Muscle of leg (tissue), 11 donors: ENCODE results near the gene CAB39. TPM values are rescaled to one million over a fixed set of nuclear protein-coding genes. Genes with fewer than 3 reads are reported as not detected.

Experiments used
- DNase-seq: peaks from one replicate; pipeline ENCODE4 v3.0.0; 2013
- H3K27ac ChIP-seq: one replicate; pipeline ENCODE4 v1.5.1; 2013; ENCODE audit warnings: mild to moderate bottlenecking, low read length, control low read depth
- H3K27me3 ChIP-seq: one replicate; pipeline ENCODE4 v1.6.1; 2013; ENCODE audit warnings: low read length; ENCODE audit not compliant: control insufficient read depth, insufficient read depth
- H3K36me3 ChIP-seq: one replicate; pipeline ENCODE4 v1.6.1; 2013; ENCODE audit warnings: low read length; ENCODE audit not compliant: control insufficient read depth, insufficient read depth
- H3K4me1 ChIP-seq: one replicate; pipeline ENCODE4 v1.6.1; 2013; ENCODE audit warnings: low read length; ENCODE audit not compliant: control insufficient read depth, insufficient read depth
- H3K4me3 ChIP-seq: one replicate; pipeline ENCODE4 v1.5.1; 2013; ENCODE audit warnings: low read length, control low read depth
- H3K9me3 ChIP-seq: replicated peaks from 2 replicates; pipeline ENCODE4 v1.6.1; 2013; ENCODE audit warnings: low read depth, low read length; ENCODE audit not compliant: control insufficient read depth
- WGBS: methylation state at CpG from one replicate; pipeline ENCODE4 v1.1.5; 2013; ENCODE audit warnings: missing lambda C conversion rate; ENCODE audit not compliant: insufficient coverage; 5-methylcytosine and 5-hydroxymethylcytosine counted together
- polyA plus RNA-seq, 8 donors: library from polyadenylated mRNA; unstranded; fragments of 120-200 nt; gene quantifications; one replicate each; pipeline versions ENCODE4 v1.2.1 to v1.2.3, GENCODE V29; 2013; ENCODE audit warnings: inconsistent platforms in 1 of 8, low replicate concordance in 1 of 8; ENCODE audit not compliant: insufficient read length in 8 of 8, insufficient read depth in 1 of 8
- total RNA-seq: library from RNA; stranded (reverse); fragments of 120-200 nt; gene quantifications from one replicate; pipeline ENCODE4 v1.2.4, GENCODE V29; 2013

The CAB39 gene
- total and polyA plus RNA-seq, 9 donors, result 48.3 to 61.8 (median 57.9) TPM

GRCh38 chr2:230809015-230809414, 96.4 kb downstream of the CAB39 start:
- Histone ChIP-seq H3K9me3 (no peaks in the 10 kb centered on the region), H3K27ac (no peak overlapping the region), H3K4me1 (no peaks in the 10 kb centered on the region), H3K27me3 (no peaks in the 10 kb centered on the region), H3K36me3 (peaks cover 45% of the 10 kb centered on the region), H3K4me3 (no peak overlapping the region)
- 75% methylated on average over 6 of the region's 10 CpGs for WGBS
- DNase-seq, result no peak

- H3K27me3 ChIP-seq, result no peaks in the 10 kb centered on the region
- no peak overlapping the region for H3K27ac ChIP-seq
- no CpG with 5 or more reads among the region's 8 CpGs for WGBS
- H3K4me3 ChIP-seq, result no peak overlapping the region
- H3K36me3 ChIP-seq, result peaks cover 51% of the 10 kb centered on the region
- DNase-seq, result no peak
- no peaks in the 10 kb centered on the region for H3K9me3 ChIP-seq
- no peaks in the 10 kb centered on the region for H3K4me1 ChIP-seq
These were observed 97.1 kb downstream of the CAB39 start for GRCh38 chr2:230809677-230810251.

DNA sequence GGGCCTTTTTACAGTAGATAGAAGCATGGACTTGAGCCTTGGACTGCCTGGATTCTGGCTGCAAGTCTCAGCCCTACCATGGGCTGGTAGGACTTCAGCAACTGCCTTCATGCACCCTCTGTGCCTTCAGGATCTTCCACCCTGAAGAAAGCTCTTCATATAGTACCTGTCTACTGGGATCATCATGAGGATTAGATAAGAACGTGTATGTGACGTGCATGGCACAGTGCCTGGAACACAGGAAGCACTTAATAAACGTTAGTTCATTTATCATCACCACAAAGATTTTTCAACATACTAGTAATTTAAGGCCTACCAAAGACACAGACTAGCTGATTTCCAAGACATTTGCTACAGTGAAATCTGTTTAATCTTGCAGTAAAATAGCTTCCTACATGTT, 98.9 kb downstream of the CAB39 start:
- no CpG with 5 or more reads among the region's 3 CpGs for WGBS
- H3K4me3 ChIP-seq, result no peak overlapping the region
- no peaks in the 10 kb centered on the region for H3K9me3 ChIP-seq
- H3K27me3 ChIP-seq, result no peaks in the 10 kb centered on the region
- no peaks in the 10 kb centered on the region for H3K4me1 ChIP-seq
- H3K27ac ChIP-seq, result no peak overlapping the region
- DNase-seq, result no peak
- H3K36me3 ChIP-seq, result peaks cover 63% of the 10 kb centered on the region

- no peak for DNase-seq
- H3K36me3 ChIP-seq, result peaks cover 62% of the 10 kb centered on the region
- H3K9me3 ChIP-seq, result no peaks in the 10 kb centered on the region
- H3K4me3 ChIP-seq, result no peak overlapping the region
- H3K4me1 ChIP-seq, result no peaks in the 10 kb centered on the region
- WGBS, result 56% methylated on average over 2 of the region's 6 CpGs
- H3K27me3 ChIP-seq, result no peaks in the 10 kb centered on the region
- no peak overlapping the region for H3K27ac ChIP-seq
These were observed 99.4 kb downstream of the CAB39 start for GRCh38 chr2:230812033-230812432.

GRCh38 chr2:230814616-230815015, 102.0 kb downstream of the CAB39 start:
- no peak for DNase-seq
- no peaks in the 10 kb centered on the region for H3K4me1 ChIP-seq
- no CpG with 5 or more reads among the region's 2 CpGs for WGBS
- H3K9me3 ChIP-seq, result no peaks in the 10 kb centered on the region
- H3K27me3 ChIP-seq, result no peaks in the 10 kb centered on the region
- no peak overlapping the region for H3K4me3 ChIP-seq
- H3K36me3 ChIP-seq, result peaks cover 60% of the 10 kb centered on the region
- no peak overlapping the region for H3K27ac ChIP-seq

DNA sequence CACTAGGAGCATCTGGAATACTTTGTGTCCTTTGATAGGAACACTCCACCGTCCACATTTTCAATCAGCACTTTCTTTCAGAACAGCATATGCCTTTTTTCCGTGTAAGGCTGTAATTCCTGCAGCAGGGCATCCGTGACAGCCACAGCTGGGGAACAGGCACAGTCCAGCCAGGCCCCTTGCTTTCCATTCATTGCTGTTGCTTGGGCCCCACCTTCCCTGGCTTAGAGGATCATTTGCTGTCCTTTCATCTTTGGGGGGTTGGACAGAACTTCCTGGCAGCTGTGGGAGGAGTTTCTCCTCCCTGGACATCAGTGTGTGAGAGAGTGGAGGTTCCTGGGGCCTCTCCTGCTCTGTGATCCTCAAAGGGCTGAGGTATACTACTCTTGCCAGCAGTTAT, 102.4 kb downstream of the CAB39 start:
- DNase-seq, result no peak
- Histone ChIP-seq H3K27me3 (no peaks in the 10 kb centered on the region), H3K4me1 (no peaks in the 10 kb centered on the region), H3K36me3 (peaks cover 60% of the 10 kb centered on the region), H3K9me3 (no peaks in the 10 kb centered on the region), H3K4me3 (no peak overlapping the region), H3K27ac (no peak overlapping the region)
- 32% methylated on average over 3 of the region's 3 CpGs for WGBS

DNA sequence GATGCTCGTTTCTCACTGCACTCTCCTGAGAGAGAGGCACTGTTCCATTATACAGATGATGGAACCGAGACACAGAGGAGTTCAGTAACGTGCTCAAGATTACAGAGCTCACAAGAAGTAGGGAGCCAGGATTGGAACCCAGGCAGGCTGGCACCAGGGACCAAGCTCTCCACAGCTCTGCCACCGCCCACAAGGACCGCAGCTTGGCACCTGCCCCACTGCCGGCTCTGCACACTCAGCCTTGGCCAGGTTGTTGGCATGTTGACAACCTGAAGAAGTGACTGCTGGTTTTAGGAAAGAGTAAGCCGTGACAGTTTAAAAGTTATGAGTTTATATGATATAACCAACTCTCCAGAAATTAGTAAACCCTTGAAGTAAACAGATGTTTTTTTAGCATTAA, 104.1 kb downstream of the CAB39 start:
- H3K4me3 ChIP-seq, result no peak overlapping the region
- no peaks in the 10 kb centered on the region for H3K4me1 ChIP-seq
- 88% methylated on average over 3 of the region's 7 CpGs for WGBS
- no peaks in the 10 kb centered on the region for H3K27me3 ChIP-seq
- DNase-seq, result no peak
- no peaks in the 10 kb centered on the region for H3K9me3 ChIP-seq
- peaks cover 57% of the 10 kb centered on the region for H3K36me3 ChIP-seq
- no peak overlapping the region for H3K27ac ChIP-seq

DNA sequence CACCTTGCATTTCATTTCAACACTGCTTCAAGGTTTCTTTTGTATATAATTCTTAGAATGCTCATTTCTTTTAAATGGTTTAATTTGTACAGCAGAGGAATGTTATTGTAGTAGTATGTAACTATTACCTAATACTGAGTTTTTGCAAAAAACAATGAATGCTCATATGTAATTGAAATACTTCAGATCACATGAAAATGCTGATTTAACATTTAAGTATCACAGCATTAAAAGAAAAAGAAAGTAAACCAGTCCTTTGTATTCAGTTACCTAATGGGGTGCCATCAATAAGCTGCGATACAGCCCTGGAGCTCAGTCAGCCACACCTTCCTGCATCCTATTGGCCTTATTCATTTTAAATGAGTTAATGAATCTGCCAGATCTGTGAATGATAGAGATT, 106.8 kb downstream of the CAB39 start:
- peaks cover 11% of the 10 kb centered on the region for H3K4me1 ChIP-seq
- no peaks in the 10 kb centered on the region for H3K27me3 ChIP-seq
- DNase-seq, result no peak
- no CpG with 5 or more reads among the region's 1 CpG for WGBS
- no peaks in the 10 kb centered on the region for H3K9me3 ChIP-seq
- no peak overlapping the region for H3K4me3 ChIP-seq
- H3K27ac ChIP-seq, result no peak overlapping the region
- H3K36me3 ChIP-seq, result peaks cover 41% of the 10 kb centered on the region

DNA sequence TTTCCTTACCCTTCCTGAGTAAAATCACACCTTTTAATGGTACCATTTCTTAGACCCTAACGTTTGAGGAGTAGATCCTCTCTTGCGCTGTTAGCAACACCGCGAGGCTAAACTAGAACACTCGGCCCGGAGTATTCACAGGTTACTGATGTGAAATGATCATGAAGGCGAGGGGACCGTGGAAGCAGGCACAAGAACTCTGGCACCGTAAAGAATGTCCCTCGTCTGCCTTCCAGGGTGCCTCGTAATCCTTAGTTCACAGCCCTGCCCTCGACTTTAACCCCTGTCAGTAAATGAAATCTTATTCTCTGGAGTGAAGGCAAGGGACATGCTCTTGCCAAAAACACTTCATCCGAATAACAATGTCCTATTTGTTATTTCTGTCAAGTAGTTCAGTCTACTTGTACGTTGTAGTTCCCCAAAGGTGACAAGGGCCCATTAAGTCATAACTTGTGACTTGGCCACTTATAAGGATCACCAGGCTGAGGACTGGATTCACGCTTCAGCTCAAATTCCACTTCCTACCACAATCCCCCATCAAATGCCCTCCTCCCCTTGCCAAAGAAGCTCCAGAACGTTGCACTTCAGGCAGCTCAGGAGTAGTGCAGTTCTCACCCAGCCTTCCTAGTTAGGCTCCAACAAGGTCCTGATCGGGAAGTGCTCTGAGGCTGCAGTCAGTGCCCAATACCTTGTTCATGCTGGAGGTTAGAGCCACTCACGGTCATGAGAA, 108.8 kb downstream of the CAB39 start:
- H3K27ac ChIP-seq, result no peak overlapping the region
- WGBS, result 71% methylated on average over 13 of the region's 18 CpGs
- peaks cover 6% of the 10 kb centered on the region for H3K27me3 ChIP-seq
- H3K36me3 ChIP-seq, result peaks cover 26% of the 10 kb centered on the region
- no peaks in the 10 kb centered on the region for H3K9me3 ChIP-seq
- H3K4me1 ChIP-seq, result peaks cover 11% of the 10 kb centered on the region
- no peak overlapping the region for H3K4me3 ChIP-seq
- DNase-seq, result no peak

DNA sequence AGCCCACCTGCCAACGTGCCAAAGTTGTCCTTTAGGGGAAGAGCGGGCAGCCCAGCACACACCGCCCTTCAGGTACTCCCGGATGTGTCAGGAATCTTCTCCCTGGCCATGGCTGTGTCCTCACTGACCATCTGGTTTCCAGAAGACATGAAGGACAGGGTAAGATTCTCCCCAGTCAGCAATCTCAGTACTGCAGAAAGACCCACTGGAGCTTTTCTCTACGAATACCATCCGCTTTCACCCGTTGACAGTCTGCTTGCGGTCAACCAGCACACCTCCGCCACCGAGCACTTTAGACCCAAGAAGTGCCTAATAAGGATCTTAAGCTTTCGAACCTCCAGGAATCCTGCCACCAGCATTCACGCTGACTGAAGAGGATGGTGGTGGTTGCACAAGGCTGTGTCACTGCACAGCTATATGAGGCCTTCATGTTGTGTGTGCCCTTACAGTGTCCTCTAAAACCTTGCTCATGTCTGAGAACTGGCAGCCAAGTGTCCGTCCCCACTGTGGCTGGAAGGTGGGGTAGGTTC, 109.4 kb downstream of the CAB39 start:
- no peak for DNase-seq
- Histone ChIP-seq H3K36me3 (peaks cover 22% of the 10 kb centered on the region), H3K27ac (no peak overlapping the region), H3K4me3 (no peak overlapping the region), H3K27me3 (peaks cover 6% of the 10 kb centered on the region), H3K4me1 (peaks cover 11% of the 10 kb centered on the region), H3K9me3 (no peaks in the 10 kb centered on the region)
- 90% methylated on average over 11 of the region's 13 CpGs for whole genome bisulfite sequencing
